Measurements from ENCODE around the gene FAM163A.

The FAM163A gene

DNA sequence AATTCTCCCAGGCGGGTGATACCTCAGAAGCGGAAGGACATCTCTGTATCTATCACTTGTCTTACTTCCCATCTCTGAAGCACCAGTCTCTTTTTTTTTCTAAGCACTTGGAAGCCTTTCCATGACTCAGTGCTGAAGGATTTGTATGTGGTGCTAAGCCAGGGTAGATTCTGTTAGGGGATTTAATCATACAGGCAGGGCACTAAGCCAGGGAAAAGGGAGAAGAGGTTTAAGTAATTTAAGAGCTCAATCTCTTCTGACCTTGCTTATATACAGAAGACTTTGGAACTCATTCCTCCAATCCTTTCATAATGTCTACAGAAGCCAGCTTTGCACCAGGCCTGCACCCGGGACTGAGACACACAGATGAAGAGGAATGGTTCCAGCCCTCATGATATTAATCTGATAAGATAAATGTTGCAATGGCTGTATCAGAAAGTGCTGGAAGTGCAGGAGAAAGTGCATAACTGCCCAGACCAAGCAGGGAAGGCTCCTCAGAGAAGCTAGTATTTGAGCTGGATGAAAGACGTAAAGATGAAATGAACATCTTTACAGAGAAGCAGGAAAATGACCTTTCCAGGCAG, 11.0 kb downstream of the FAM163A start:
- TF ChIP-seq EZH2phosphoT487 (IDR thresholded peaks at IDR 0.05; ENCODE audit: borderline replicate concordance, low read length) (no peak), CTCF (IDR thresholded peaks at IDR 0.05; ENCODE audit: low read depth, low read length, poor library complexity, severe bottlenecking) (no peak)
- Histone ChIP-seq H3K9me3 (ENCODE audit: control insufficient read depth, insufficient read depth, low read length) (no peaks in the 10 kb centered on the region), H4K20me1 (ENCODE audit: control insufficient read depth, insufficient read depth, low read depth, low read length) (no peaks in the 10 kb centered on the region), H3K4me2 (ENCODE audit: low read length) (no peak overlapping the region), H3F3A (ENCODE audit: control insufficient read depth, insufficient read depth) (no peaks in the 10 kb centered on the region), H3K4me1 (ENCODE audit: control insufficient read depth, low read length) (no peaks in the 10 kb centered on the region), H3K4me3 (ENCODE audit: low read length) (no peak overlapping the region), H3K79me2 (ENCODE audit: control insufficient read depth, low read length) (no peaks in the 10 kb centered on the region), H3K36me3 (ENCODE audit: control insufficient read depth, low read length) (no peaks in the 10 kb centered on the region), H3K27me3 (ENCODE audit: control insufficient read depth, low read length) (no peaks in the 10 kb centered on the region), H3K9me2 (replicated peaks; ENCODE audit: control insufficient read depth, low read length) (no peaks in the 10 kb centered on the region), H3K27ac (ENCODE audit: low read depth, low read length) (no peak overlapping the region)

DNA sequence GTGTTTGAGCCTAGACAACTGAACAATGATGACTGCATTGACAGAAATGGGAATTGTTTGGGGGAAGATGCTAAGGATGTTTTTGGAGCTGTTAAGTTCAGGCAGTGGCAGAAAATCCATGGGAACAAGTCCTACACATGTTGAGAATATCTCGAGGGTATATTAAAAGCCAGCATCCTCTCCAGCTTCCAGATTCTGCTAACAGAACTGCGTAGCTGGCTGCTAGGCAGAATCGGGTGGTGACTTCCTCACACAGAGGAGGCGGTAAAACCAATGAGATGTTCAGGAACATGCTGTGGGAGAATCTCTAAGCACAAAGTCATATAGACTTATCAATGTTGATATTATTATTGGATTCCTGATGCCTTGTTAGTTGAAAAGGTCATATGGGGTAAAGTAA, 14.8 kb downstream of the FAM163A start:
- Histone ChIP-seq H3K9me2 (replicated peaks; ENCODE audit: control insufficient read depth, low read length) (no peaks in the 10 kb centered on the region), H3K79me2 (ENCODE audit: control insufficient read depth, low read length) (no peaks in the 10 kb centered on the region), H3K27me3 (ENCODE audit: control insufficient read depth, low read length) (no peaks in the 10 kb centered on the region; the same call in 1 of the 2 replicates), H3K4me2 (ENCODE audit: low read length) (no peak overlapping the region), H4K20me1 (ENCODE audit: control insufficient read depth, insufficient read depth, low read depth, low read length) (no peaks in the 10 kb centered on the region), H3K4me3 (ENCODE audit: low read length) (no peak overlapping the region), H3K36me3 (ENCODE audit: control insufficient read depth, low read length) (no peaks in the 10 kb centered on the region), H3K4me1 (ENCODE audit: control insufficient read depth, low read length) (no peaks in the 10 kb centered on the region), H3K27ac (ENCODE audit: low read depth, low read length) (no peak overlapping the region), H3K9me3 (ENCODE audit: control insufficient read depth, insufficient read depth, low read length) (no peaks in the 10 kb centered on the region), H3F3A (ENCODE audit: control insufficient read depth, insufficient read depth) (no peaks in the 10 kb centered on the region)
- no peak for TF ChIP-seq EZH2phosphoT487 (IDR thresholded peaks at IDR 0.05; ENCODE audit: borderline replicate concordance, low read length)
- TF ChIP-seq CTCF (IDR thresholded peaks at IDR 0.05; ENCODE audit: low read depth, low read length, poor library complexity, severe bottlenecking), result no peak

DNA sequence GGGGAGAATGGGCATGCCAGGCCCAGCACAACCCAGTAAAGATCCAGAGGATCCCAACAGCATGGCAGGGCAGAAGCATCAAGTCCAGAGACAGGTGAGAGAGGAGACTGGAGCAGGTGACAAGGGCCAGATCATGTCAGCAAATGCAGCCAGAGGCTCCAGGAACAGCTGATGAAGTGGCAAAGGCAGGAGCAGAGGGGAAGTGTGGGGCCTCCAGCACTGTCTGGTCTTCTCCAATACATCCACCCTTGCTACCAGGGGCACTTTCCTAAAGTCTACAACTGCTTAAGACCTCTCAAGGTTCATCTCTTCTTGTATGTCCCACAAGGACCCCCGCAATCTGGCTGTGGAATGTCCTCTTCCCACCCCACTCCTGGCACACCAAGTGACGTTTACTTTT, 17.4 kb downstream of the FAM163A start:
- no peak overlapping the region for H3K27ac ChIP-seq (ENCODE audit: low read depth, low read length)

More for the DNA sequence above, 17.4 kb downstream of the FAM163A start:
- Histone ChIP-seq H3K9me2 (replicated peaks; ENCODE audit: control insufficient read depth, low read length) (no peaks in the 10 kb centered on the region), H3K9me3 (ENCODE audit: control insufficient read depth, insufficient read depth, low read length) (no peaks in the 10 kb centered on the region), H3K4me2 (ENCODE audit: low read length) (no peak overlapping the region), H4K20me1 (ENCODE audit: control insufficient read depth, insufficient read depth, low read depth, low read length) (no peaks in the 10 kb centered on the region), H3K27me3 (ENCODE audit: control insufficient read depth, low read length) (no peaks in the 10 kb centered on the region; the same call in 1 of the 2 replicates), H3K4me3 (ENCODE audit: low read length) (no peak overlapping the region), H3K4me1 (ENCODE audit: control insufficient read depth, low read length) (no peaks in the 10 kb centered on the region), H3K36me3 (ENCODE audit: control insufficient read depth, low read length) (no peaks in the 10 kb centered on the region), H3K79me2 (ENCODE audit: control insufficient read depth, low read length) (no peaks in the 10 kb centered on the region), H3F3A (ENCODE audit: control insufficient read depth, insufficient read depth) (no peaks in the 10 kb centered on the region)
- no peak for TF ChIP-seq CTCF (IDR thresholded peaks at IDR 0.05; ENCODE audit: low read depth, low read length, poor library complexity, severe bottlenecking)
- no peak for TF ChIP-seq EZH2phosphoT487 (IDR thresholded peaks at IDR 0.05; ENCODE audit: borderline replicate concordance, low read length)

Data from DOHH2 (cell line).